ENCODE data around the gene EPB41L4B.

EPB41L4B gene

DNA sequence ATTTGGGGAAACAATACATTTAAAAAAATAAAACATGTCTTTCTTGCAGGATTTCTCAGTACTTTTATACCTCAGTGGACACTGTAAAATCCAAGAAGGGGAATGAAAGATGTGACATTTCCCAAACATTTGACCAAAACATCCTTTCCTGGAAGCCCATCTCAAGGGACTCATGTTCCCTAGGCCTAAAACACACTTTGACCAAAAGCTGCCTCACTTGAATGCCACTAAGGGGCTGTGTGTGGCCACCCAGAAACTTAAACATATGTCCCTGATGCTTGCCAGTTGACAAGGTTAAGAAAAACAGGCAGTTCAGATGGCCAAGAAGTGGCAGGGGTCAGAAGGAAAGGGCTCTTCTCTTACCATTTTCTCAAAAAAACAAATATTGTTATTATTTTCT is 73.6 kb downstream of the EPB41L4B start:
- no peak for TF ChIP-seq GLIS3 (CRISPR knock-in tag; IDR thresholded peaks at IDR 0.05)
- TF ChIP-seq, protein P1, sequence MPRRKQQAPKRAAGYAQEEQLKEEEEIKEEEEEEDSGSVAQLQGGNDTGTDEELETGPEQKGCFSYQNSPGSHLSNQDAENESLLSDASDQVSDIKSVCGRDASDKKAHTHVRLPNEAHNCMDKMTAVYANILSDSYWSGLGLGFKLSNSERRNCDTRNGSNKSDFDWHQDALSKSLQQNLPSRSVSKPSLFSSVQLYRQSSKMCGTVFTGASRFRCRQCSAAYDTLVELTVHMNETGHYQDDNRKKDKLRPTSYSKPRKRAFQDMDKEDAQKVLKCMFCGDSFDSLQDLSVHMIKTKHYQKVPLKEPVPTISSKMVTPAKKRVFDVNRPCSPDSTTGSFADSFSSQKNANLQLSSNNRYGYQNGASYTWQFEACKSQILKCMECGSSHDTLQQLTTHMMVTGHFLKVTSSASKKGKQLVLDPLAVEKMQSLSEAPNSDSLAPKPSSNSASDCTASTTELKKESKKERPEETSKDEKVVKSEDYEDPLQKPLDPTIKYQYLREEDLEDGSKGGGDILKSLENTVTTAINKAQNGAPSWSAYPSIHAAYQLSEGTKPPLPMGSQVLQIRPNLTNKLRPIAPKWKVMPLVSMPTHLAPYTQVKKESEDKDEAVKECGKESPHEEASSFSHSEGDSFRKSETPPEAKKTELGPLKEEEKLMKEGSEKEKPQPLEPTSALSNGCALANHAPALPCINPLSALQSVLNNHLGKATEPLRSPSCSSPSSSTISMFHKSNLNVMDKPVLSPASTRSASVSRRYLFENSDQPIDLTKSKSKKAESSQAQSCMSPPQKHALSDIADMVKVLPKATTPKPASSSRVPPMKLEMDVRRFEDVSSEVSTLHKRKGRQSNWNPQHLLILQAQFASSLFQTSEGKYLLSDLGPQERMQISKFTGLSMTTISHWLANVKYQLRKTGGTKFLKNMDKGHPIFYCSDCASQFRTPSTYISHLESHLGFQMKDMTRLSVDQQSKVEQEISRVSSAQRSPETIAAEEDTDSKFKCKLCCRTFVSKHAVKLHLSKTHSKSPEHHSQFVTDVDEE (CRISPR knock-in tag; IDR thresholded peaks at IDR 0.05), result no peak
- ATAC-seq, result no peak

DNA sequence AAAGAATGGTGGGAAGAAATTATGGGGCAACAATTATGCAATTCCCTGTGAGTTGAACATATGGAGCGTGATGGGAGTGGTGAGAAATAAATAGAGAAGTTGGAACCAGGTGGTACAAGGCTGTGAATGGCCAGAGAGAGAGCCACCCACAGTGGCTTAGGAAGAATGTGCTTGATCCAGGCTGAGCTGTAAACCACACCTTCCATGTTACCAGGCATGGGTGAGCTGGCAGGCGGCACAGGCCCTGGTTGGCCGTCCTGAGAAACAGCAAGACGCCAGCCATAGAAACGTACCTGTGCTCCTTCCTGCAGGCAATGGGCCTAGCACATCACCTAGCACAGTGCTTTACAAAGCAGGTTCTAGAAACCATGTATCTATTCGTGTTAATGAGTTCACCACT is 74.3 kb downstream of the EPB41L4B start:
- no peak for ATAC-seq
- TF ChIP-seq, protein P2, sequence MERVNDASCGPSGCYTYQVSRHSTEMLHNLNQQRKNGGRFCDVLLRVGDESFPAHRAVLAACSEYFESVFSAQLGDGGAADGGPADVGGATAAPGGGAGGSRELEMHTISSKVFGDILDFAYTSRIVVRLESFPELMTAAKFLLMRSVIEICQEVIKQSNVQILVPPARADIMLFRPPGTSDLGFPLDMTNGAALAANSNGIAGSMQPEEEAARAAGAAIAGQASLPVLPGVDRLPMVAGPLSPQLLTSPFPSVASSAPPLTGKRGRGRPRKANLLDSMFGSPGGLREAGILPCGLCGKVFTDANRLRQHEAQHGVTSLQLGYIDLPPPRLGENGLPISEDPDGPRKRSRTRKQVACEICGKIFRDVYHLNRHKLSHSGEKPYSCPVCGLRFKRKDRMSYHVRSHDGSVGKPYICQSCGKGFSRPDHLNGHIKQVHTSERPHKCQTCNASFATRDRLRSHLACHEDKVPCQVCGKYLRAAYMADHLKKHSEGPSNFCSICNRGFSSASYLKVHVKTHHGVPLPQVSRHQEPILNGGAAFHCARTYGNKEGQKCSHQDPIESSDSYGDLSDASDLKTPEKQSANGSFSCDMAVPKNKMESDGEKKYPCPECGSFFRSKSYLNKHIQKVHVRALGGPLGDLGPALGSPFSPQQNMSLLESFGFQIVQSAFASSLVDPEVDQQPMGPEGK (CRISPR knock-in tag; IDR thresholded peaks at IDR 0.05; ENCODE audit: borderline replicate concordance), result no peak
- TF ChIP-seq ZFP30 (CRISPR knock-in tag; IDR thresholded peaks at IDR 0.05) (no peak), ZC3H10 (CRISPR knock-in tag; IDR thresholded peaks at IDR 0.05) (no peak), ARNTL (CRISPR knock-in tag; IDR thresholded peaks at IDR 0.05; ENCODE audit: borderline replicate concordance, low read depth) (no peak)
- TF ChIP-seq, protein P3, sequence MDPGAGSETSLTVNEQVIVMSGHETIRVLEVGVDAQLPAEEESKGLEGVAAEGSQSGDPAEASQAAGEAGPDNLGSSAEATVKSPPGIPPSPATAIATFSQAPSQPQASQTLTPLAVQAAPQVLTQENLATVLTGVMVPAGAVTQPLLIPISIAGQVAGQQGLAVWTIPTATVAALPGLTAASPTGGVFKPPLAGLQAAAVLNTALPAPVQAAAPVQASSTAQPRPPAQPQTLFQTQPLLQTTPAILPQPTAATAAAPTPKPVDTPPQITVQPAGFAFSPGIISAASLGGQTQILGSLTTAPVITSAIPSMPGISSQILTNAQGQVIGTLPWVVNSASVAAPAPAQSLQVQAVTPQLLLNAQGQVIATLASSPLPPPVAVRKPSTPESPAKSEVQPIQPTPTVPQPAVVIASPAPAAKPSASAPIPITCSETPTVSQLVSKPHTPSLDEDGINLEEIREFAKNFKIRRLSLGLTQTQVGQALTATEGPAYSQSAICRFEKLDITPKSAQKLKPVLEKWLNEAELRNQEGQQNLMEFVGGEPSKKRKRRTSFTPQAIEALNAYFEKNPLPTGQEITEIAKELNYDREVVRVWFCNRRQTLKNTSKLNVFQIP (CRISPR knock-in tag; IDR thresholded peaks at IDR 0.05; ENCODE audit: borderline replicate concordance, low read depth), result no peak

DNA sequence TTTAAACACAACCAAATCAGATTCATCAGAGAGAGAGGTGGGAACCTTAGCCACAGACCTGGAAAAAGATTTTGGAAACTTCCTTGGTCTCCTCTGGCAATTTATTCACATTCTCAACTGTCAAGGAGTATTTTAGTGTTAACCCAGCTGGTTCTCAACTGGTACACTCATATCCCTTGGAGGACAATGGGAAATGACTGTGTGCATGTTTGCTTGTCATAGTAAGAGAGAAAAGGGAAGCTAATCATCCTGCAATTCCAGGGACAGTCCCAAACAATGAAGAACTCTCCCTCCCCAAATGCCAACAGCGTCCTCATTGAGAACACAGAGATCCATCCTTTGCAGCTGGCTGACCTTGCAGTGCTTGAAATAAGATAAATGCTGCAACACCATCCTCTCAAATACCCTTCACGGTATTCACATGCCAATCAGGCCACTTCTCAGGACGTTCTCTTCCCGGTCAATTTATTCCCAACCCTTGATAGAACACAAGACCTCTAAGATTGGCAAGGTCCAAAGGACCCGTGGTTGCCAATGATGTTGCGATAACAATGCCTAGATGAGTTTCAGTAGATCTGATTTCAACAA is 75.5 kb downstream of the EPB41L4B start:
- no peak for ATAC-seq

More for the DNA sequence above, 75.5 kb downstream of the EPB41L4B start:
- TF ChIP-seq ISL1 (CRISPR knock-in tag; IDR thresholded peaks at IDR 0.05) (no peak), ARNTL (CRISPR knock-in tag; IDR thresholded peaks at IDR 0.05; ENCODE audit: borderline replicate concordance, low read depth) (no peak), SNAI2 (CRISPR knock-in tag; IDR thresholded peaks at IDR 0.05) (no peak), ZNF565 (CRISPR knock-in tag; conservative IDR thresholded peaks at IDR 0.05; ENCODE audit: low read depth) (no peak), RARB (CRISPR knock-in tag; IDR thresholded peaks at IDR 0.05) (no peak), TCF4 (CRISPR knock-in tag; IDR thresholded peaks at IDR 0.05; ENCODE audit: borderline replicate concordance) (no peak)
- TF ChIP-seq, protein P2 (CRISPR knock-in tag; IDR thresholded peaks at IDR 0.05; ENCODE audit: borderline replicate concordance), result no peak
- TF ChIP-seq, protein P1 (CRISPR knock-in tag; IDR thresholded peaks at IDR 0.05), result no peak
